Suprapubic skin (tissue), 4 donors: ENCODE data around the gene IQUB.

Experiments used
- CTCF ChIP-seq, 2 donors: fragments of 200-600 bp in 1 of 2; fragments of 450-650 bp in 1 of 2; sonication (generic) in 1 of 2; IDR thresholded peaks; one replicate each; pipeline ENCODE4 v1.5.1; 2016 to 2019; ENCODE audit warnings: antibody characterized with exemption in 2 of 2, mild to moderate bottlenecking in 1 of 2, moderate library complexity in 1 of 2
- POLR2A ChIP-seq, 2 donors: fragments of 450-650 bp; IDR thresholded peaks; one replicate each; pipeline ENCODE4 v1.6.1; 2017; ENCODE audit warnings: antibody characterized with exemption in 2 of 2, mild to moderate bottlenecking in 2 of 2, moderate library complexity in 2 of 2
- POLR2AphosphoS5 ChIP-seq, 3 donors: sonication (generic); formaldehyde crosslinking; IDR thresholded peaks; one replicate each; pipeline ENCODE4 v1.6.1; 2017; ENCODE audit warnings: antibody characterized with exemption in 3 of 3

GRCh38 chr7:123580406-123581161 is 46.2 kb upstream of the IQUB start:
- TF ChIP-seq POLR2A (IDR thresholded peaks at IDR 0.05) (no peak), POLR2AphosphoS5 (IDR thresholded peaks at IDR 0.05) (no peak), CTCF (IDR thresholded peaks at IDR 0.05) (peak in 1 of 2 donors; percentile 40)
